NCI-H1092 (cell line): ENCODE data around the gene CFAP58.

Experiments
- DNase-seq: peaks from one replicate; lab custom pipeline; 2025; lab: John Stamatoyannopoulos, UW

CFAP58 gene

GRCh38 chr10:104487794-104488438 is 134.3 kb downstream of the CFAP58 start:
- DNase-seq: no peak

DNA sequence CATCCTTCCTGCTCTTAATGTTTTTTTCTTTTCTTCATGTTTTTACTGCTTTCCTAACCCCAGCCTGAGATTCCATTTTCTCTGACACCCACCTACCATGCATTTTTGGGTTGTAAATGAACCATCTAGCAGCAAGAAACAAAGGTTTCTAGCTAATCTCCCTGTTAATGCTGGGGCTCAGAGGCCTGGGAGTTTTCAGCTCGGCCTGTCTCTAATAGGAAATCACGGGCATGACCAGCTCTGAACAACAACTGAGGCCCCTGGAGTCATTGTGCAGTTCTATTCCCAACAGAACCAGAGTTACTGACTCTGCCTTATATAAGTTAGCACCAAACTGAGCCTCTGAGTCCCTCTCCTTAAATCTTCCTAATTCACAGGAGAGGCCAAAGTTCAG is 134.8 kb downstream of the CFAP58 start:
- no peak for DNase-seq

DNA sequence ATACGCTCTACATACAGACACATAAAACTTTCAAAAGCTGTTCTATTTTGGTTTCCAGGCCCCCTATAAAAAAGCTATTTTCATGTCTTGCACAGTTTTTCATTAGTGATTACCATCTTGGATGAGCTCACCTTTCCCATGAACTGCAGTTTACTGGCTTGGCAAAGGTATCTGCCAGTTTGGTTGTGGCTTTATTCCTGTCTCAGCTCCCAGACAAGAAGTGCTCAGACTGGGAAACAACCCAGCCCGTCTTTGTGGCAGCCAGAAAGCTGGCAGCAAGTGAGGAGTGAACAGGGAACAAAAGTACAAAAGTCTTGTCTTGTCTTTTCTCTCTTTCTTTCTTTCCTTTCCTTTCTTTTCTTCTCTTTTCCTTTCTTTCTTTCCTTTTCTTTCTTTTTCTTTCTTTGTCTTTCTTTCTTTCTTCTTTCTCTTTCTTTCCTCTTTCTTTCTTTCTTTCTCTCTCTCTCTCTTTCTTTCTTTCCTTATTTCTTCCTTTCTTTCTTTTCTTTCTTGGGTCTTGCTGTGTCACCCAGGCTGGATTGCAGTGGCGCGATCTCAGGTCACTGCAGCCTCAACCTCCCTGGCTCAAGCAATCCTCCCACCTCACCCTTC is 138.8 kb downstream of the CFAP58 start:
- DNase-seq: no peak

- no peak for DNase-seq
Measured at GRCh38 chr10:104498347-104499081, 144.9 kb downstream of the CFAP58 start.

DNA sequence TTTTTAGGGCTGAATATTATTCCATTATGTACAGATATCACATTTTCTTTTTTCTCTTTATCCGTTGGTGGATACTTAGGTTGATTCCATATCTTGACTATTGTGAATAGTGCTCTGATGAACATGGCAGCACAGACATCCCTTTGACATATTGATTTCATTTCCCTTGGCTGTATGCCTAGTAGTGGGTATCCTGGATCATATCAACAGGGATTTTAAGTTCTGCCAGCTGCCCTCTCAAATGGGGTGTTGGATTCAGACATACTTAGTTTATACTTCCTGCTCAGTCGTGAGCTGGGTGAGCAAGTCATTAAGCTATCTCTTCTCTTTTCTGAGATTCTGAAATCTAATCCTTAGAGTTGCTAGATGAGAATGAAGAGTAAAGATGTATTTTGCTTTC is 147.8 kb downstream of the CFAP58 start:
- no peak for DNase-seq

- no peak for DNase-seq
Measured at GRCh38 chr10:104501864-104502579, 148.4 kb downstream of the CFAP58 start.

GRCh38 chr10:104502907-104503306 is 149.3 kb downstream of the CFAP58 start:
- DNase-seq: no peak
